ENCODE results near the gene ALS2CL.

ALS2CL gene

DNA sequence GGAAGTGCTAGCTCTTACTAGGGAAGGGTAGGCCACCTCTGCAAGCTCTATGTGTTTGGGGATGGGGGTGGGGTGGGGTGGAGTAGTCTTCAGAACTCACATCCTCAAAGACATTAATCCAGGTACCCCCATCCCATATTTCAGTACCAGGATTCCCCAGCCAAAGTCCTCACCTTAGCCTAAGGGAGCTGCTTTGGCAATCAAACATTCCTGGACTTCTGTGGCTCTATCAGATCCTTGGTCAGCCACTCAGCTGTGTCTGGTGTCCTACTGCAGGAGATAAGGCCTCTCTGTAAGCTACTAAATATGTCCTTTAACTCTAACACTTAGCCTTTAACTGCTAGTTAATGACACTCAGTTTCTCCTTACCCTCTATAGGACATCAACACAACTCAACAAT, 54.3 kb downstream of the ALS2CL start:
- no peak for DNase-seq (ENCODE audit: low read depth in 2 of 2)

DNA sequence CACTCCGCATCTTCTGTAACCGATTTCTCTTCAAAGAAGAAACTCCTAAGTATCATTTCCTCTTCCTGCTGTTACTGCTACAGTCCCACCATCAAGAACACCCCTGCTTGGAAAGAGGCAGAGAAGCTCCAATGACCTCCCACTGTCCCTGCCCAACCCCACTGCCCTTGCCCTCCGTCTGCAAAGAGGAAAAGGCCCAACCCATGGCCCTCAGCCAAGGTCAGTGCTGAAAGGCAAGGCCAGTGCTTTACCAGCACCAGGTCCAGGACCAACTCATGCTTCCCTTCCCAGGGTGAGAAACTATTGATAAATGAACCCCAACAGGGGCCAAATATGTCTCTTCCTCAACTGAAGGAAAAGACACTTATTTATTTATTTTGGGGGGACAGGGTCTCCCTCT, 58.6 kb downstream of the ALS2CL start:
- no peak for DNase-seq (ENCODE audit: low read depth in 2 of 2)

DNA sequence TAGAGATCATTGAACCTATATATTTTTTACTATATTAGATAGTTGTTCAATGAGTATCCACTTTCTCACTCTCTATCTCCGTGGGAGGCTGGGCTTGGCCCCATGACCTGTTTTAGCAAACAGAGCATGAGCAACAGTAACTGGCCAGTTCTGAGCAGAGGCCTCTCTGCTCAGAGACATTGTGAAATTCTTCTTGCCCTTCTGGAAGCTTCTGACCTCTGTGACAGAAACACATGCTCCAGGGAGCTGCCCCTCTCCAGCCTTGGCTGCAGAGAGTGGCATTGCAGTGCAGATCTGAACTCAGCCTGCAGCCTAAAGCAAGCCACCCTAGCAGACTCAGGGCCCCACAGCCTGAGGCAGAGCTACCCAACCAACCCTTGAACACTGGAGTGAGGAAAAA, 60.7 kb downstream of the ALS2CL start:
- no peak for DNase-seq (ENCODE audit: low read depth in 2 of 2)

DNA sequence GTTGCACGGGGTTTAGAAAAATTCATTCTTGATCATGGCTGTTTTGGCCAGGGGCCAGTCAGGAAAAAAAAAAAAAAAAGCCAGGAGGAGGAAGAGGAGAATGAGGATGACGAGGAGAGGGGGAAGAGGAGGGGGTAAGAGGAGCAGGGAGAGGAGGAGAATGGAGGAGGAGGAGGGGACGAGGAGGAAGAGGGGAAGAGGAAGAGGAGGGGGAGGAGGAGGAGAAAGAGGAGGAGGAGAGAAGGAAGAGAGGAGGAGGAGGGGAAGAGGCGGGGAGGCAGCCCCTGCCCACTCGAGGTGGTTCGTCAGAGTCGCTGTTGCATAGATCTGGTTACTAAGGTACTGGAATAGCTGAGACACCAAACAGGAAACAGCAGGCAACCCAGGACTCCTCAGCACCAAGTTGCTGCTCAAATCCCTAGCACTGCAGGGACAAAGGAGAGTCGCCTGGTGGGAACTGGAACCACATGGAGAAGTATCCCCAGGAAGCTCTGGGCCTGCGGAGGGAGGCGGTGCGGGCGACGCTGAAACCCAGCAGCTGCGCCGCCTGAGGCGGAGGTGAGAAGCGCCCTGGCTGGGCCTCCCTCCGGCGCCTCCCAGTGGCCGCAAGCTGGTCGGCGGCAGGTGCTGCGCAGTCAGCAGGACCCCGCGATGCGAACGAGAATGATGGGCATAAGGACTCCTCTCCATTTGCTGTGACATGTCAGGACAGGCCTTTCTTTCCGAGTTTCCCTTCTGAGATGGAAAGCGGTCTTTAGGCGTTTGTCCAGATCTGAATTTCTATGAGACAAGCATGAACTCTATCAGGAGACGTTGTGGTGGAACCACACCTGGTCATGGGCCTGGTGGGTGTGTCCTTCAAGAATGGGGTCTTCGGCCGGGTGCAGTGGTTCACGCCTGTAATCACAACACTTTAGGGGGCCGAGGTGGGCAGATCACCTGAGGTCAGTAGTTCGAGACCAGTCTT, 63.6 kb downstream of the ALS2CL start:
- DNase-seq (ENCODE audit: low read depth in 2 of 2), result peak; percentile 48 to 64

DNA sequence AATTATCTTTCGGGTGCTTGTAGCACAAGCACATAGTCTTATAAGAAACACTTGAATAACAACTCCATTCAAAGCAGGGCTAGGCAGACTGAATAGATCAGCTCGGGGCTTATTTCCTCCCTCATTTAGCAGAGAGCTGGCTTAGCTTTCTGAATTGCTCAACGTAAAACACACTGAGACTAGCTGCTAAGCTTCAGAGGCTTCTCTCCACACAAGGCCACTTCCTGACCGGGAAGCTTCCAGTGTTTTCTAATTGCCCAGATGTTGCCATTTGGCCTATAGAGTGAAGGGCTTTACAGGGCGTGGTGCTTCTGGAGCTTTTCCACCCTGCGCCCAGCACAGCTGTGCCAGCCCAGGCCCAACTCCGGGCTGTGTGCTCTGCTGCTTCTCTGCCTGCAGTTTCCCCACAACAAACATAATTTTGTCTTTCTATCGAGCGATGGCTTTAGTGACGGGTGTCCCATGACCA, 64.5 kb downstream of the ALS2CL start:
- DNase-seq (ENCODE audit: low read depth in 2 of 2), result no peak

DNA sequence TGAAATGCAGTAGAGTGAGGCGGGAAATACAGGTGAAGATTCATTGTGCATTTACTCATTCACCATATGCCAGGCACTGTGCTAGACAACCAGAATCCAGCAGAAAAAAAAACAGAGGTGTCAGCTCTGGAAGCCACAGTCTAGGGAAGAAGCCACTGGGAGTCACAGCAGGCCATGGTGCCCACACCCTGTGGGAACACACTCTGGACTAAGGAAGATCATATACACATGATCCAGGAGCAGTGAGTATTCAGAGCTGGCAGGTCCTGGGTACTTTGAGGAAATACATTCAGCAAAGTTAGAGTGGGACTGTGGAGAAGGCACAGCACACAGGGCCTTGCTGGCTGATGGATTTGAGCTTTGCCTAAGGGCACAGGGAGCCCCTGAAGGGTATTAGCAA, 66.4 kb downstream of the ALS2CL start:
- DNase-seq (ENCODE audit: low read depth in 2 of 2), result no peak

DNA sequence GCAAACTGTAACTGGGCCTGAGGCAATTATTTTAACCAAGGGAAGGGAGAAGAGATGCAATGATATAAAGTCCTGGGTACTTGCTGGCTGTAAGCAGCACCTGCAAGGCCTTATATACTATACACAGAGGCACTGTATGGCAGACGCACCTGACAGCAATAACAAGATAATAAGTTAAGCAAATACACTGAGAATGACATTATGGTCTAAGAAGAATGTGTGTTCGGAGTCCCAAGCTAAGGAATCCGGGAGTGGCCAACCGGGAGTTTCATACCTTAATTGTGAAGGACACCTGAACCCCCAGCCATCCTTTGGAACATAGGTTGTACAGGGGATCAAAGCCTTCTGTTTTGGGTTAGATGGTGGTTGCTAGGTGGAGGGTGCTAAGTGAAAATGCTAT, 67.4 kb downstream of the ALS2CL start:
- no peak for DNase-seq (ENCODE audit: low read depth in 2 of 2)

DNA sequence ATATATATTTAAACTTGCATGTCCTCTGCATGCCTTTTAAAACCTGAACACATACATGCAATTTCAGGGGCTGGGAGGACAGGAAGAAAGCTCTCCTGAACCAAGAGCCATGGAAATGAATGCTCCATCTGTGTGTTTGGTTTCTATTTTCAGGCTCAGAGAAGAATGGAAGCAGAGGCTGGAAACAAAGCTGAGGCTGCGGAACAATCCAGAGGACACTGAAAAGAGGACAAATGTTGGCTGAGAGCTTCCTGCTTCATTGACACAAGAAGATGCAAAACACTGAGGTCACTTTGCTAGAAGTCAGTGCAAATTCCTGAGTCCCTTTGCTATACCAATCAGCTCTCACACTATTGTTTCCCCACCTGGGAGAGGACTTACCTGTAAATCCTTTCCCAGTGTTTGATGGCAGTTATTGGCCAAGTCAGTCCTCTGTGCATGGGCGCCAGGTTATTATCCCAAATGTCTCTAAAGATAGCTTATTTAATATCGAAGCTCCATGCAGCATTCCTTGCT, 68.4 kb downstream of the ALS2CL start:
- no peak for DNase-seq (ENCODE audit: low read depth in 2 of 2)

DNA sequence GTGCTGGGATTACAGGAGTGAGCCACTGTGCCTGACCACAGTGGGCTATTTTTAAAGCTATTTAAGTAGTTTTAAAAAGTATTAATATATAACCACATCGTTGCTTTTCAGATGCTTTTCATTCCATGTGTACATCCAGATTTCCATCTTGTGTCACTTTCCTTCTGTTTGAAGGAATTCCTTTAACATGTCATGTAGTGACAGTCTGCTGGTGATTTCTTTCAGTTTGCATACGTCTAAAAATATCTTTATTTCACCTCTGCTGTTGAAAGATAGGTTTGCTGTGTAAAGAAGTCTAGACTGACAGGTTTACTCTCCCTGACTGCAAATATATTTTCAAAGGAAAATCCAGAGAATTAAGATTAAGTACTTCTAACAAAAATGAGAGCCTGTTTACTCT, 68.9 kb downstream of the ALS2CL start:
- no peak for DNase-seq (ENCODE audit: low read depth in 2 of 2)

DNA sequence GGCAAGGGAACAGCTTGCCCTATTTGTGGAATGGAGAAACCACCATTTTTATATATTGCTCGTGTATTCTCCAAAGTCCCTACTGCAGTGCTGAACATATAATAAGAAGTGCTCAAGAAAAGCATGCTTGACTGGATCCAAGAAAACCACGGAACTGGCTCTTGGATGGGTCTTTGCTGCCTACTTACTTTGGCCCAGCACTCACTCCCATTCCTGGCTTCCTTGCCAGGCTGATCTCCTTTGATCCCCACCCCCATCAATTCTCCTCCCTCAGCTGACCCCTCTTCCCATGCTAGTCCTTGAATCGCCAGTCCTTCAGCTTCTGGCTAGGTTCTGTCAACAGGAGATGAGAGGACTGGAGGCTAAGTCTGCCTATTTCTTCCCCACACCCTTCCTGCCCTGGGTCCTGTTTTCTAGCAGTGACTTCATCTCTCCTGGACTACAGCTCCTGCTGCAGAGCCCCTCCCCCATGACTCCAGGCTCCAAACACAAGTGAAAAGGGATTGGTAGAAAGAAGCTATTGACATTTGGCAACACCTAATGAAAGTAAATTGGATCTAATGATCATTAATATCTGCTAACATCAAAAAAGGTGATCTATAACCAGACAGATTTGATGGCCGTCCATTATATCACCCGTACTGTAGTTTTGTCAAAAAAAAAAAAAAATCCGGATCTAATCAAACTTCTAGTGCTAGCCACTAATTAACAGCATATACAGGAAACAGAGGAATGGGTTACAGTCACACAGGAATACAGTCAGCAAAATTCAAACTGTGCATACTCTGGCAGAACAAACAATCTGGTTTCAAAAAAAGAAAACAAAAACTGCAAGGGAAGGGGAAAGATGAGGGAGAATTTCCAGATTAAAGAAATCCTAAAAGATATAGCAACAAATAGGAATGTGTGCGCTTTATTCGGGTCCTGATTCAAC, 73.4 kb downstream of the ALS2CL start:
- no peak for DNase-seq (ENCODE audit: low read depth in 2 of 2)
